Effector CD8-positive, alpha-beta T cell (primary cell): ENCODE measurements around the gene MAEA.
A peak's percentile ranks its signal among the peaks of the same experiment; 100 is the strongest.

ENCODE experiments used
- DNase-seq: peaks from one replicate; lab custom pipeline; 2025; lab: John Stamatoyannopoulos, UW

Gene MAEA

DNA sequence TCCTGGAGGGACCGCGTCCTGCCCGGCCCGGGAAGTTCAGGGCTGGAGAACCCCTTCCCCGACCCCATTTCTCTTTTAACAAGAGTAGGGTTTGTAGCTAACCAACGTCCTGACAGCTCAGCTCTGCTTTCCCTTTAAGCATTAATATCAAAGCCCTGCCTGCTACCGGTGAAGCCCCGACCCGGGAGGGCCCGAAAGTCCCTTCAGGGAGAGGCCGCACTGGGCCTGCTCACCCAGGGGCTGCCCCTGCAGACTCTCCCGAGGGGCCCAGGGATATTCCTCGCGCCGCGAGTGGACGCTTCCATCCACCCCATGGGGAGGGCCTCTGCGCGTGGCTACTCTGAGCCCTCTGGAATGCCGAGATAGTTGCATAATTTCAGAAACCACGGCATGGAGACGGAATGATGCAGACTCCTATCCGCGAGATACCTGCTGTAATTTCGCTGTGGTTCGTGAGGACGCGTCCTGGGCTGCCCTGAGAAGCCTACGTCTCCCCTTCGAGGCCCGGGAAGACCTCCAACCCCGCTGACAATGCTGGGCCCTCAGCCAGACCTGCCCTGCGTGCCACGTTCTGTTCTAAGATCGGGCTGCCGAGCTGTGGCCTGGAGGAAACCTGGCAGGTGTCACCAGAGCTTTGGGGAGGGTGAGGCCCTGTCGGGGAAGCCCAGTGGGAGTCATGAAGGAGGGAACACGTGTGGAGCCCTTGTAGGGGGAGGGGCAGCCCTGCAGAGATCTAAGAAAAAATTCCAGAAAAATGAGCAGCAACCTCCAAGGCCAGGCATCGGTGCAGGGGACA, 39.8 kb upstream of the MAEA start:
- peak; percentile 52 for DNase-seq

DNA sequence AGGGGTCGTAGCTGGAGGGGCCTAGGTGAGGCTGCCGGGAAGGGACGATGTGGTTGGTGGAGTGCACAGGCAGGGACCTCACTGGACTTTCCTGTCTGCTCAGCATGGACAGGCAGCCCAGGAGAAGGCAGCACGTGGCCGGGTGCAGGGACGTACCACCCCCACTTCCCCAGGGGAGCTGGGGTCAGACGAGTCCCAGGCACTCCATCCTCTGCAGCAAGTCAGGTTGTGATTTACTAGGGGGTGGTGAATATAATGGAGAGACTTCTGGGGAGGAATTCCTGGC, 39.2 kb upstream of the MAEA start:
- DNase-seq: no peak

DNA sequence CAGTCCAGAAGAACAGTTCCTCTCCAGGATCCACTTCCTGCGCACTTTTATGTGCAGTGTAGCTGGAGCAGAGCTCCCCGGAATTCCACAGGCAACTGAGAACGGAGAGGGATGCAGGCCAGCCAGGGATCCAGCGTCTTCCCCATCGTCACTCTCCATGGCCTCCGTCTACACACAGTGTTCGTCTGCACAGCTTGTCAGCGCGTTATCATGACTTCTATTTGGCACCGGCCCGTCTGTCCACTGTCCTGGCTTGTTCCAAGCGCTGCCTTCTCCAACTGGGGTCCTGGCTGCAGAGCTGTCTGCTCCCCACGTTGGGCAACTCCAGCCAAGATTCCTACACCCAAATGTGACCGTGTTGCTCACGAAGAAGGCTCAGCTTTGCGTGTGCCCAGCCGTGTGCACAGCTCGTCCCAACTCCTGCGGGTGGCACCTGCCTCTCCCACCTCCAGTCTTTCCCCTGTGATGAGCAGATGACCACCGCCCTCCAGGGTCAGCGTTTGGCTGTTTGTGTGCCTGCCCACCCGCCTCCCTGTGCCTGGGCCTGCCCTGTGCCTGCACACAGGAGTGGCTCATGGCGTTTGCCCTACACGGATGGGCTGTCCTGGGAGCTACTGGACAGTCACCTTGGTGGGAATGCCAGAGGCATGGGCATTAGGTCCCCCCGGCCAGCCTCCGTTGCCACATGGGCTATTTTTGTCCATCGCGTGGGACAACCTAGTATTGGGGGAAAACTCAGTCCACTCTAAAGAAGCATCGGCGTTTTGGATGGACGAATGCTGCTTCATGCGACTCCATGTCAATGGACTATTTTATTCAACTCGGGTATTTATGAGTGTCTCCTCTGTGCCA, 38.5 kb upstream of the MAEA start:
- no peak for DNase-seq

DNA sequence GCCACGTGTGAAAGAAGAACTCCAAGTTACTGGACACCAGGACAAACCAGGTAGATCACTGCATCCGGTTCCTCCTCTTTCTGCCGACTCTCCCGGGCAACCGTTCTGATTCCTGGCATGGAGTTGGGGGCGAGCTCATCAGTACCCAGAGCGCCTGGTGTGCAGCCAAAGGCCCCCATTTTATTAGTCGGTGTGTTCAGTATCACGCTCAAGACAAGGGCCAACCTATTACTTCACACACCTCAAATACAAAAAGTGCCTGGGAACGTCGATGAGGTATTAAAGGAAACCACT, 38.0 kb upstream of the MAEA start:
- DNase-seq: no peak

DNA sequence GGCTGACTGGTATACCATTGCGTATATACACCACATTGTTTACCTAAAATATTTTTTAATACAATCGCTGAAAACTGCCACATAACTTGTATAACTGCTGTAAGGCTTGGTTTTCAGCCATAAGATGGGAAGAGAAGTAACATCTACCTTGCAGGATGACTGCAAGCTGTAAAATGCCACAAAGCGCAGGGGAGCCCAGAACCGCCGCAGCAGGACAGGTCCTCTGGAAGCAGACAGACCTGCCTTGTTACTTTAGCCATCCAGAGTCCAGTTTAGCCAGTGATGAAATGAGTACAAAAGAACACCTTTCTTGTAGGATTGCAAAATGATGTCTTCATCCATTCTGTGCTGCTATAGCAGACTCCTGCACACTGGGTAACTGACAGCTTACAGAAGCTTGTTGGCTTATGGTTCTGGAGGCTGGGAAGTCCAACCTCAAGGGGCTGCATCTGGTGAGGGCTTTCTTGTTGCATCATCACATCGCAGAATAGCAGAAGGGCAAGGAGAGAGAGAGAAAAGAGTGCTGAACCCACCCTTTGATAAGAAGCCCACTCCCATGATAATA, 36.7 kb upstream of the MAEA start:
- no peak for DNase-seq

DNA sequence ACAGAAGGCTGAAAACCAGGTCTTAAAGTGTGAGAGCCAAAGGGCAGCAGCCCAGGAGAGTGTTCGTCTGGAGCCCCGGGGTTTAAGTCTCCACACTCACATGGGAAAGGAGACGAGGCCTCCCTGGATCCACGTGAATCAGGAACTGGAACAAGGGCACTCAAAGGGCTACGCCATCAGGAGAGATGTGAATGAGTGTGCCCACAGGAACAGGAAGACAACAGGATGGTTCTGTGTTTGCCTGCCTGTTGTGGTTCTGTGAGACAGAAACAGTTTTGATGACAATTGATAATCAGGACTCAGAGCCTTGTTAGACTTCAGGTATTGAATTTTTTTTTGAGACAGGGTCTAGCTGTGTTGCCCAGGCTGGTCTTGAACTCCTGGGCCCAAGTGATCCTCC, 35.9 kb upstream of the MAEA start:
- no peak for DNase-seq

DNA sequence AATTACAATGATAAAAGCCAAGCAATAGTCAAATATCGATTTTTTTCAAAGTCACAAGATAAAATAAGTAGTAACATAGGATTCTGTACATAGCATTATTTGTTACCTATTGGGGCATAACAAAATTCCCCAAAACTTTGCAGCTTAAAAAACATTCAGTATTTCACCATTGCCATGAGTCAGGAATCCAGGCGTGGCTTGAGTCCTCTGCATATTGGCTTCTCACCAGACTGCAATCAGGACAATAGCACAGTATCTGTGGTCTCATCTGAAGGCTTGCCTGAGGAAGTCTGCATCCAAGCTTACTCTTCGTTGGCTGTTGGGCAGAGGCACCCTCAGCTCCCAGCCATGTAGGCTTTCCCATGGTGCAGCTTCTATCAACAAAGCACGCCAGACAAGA, 34.5 kb upstream of the MAEA start:
- DNase-seq: no peak

DNA sequence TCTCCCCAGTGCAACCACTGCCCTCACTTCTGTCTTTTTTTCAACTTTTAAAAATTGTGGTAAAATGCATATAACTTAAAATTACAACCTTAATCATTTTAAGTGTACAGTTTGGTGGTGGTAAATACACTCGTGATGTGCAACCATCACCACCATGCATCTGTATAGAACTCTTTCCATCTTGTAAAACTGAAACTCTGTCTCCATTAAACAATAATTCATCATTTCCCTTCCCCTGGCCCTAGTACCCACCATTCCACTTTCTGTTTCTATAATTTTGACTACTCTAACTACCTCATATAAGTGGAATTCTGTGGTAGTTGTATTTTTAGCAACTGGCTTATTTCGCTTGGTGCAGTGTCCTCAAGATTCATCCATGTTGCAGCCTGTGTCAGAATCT, 34.0 kb upstream of the MAEA start:
- DNase-seq: no peak

DNA sequence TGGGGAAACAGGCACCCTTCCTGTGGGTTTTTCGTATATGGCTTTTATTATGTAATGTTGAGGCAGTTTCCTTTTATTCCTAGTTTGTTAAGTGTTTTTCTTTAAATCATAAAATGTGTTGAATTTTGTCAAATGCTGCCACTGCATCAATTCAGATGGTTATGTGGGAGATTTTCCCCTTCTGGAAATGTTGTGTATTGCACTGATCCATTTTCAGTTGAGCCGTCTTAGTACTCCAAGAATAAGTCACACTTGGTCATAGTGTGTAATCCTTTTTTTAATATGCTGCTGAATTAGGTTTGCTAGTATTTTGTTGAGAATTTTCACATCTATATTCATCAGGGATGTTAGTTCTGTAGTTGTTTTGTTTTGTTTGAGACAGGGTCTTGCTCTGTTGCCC, 31.2 kb upstream of the MAEA start:
- no peak for DNase-seq

DNA sequence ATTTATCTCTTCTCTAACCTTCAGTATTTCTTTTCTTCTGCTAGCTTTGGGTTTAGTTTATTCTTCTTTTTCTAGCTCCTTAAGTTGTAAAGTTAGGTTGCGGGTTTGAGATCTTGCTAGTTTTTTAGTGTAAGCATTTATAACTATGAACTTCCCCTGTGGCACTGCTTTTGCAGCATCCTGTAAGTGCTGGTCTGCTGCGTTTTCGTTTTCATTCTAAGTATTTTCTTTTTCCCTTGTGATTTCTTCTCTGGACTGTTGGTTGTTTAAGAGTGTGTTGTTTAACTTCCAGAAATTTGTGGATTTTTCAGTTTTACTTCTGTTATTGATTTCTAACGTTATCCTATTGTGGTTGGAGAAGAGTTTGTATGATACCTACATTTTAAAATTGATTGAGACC, 29.7 kb upstream of the MAEA start:
- DNase-seq: no peak

DNA sequence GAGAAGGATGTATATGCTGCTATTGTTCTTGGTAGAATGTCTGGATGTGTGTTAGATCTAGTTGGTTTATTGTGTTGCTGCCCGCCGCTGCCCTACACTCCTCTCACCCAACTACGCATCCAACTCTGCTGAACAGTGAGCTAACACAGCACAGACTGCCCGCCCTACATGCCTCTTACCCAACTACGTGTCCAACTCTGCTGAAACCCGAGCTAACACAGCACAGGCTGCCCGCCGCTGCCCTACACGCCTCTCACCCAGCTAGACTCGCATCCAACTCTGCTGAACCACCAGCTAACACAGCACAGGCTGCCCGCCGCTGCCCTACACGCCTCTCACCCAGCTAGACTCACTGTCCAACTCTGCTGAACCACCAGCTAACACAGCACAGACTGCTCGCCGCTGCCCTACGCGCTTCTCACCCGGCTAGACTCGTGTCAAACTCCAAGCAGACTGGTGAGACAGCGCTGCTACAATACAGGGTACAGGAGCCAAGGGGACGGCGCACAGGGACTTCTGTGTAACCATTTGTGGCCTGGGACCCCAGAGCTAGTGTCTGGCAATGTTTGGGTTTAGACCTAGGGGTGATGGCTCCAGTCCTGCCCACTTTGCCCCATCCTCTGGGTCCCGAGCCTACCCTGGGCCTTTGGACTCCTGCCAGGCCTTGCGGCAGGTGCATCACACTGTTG, 29.1 kb upstream of the MAEA start:
- DNase-seq: no peak

DNA sequence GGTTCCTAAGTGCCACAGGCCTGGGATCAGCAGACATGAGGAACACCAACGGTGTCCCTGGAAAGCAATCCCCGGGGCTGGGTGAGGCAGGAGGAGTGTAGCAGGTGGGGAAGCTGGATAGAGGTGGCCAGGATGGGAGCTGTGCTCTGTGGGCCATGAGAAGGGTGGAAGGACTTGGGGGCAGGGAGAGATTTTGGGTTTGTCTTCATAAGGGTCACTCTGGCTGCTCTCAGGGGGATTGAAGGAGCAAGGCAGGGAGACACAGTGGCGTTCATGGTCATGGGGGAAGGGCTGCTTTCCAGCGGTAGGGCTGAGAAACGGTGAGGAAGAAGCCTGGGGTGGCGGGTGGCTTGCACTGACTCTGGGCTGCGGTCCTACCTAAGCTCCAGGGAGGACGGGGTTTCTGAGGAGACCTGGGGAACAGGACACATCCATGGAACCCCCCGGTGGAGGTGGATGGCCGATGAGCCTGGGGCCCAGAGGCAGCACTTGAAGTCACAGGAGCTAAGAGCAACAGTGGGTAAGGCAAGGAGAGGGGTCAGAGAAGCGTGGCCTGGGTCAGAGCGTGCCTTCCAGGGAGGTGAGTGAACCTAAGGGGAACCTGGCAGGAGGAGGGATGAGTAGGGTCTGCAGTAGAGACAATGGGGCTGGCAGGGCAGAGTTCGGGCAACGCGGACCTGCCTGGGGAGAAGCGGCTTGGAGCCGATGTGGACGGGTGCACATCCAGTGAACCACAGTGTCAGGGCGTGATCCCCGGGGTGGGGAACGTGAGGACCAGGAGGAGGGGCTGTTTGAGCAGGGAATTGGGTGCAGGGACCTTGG, 28.4 kb upstream of the MAEA start:
- DNase-seq: no peak

DNA sequence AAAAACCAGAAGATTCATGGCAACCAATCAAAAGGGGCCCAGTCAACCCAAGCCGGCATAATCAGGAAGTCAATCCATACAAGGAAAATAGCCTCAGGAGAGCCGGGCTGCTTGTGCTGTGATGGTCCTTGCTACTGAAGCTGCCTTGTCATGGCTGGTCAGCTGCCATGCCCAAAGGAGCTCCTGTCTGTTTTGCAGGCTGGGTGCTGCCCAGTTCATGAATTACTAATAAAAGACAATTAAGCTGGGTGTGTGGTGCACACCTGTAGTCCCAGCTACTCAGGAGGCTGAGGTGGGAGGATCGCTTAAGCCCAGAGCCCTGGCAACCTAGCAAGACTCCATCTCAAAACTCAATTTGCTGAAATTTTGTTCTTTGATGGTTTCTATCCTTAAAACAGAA, 24.7 kb upstream of the MAEA start:
- DNase-seq: no peak

DNA sequence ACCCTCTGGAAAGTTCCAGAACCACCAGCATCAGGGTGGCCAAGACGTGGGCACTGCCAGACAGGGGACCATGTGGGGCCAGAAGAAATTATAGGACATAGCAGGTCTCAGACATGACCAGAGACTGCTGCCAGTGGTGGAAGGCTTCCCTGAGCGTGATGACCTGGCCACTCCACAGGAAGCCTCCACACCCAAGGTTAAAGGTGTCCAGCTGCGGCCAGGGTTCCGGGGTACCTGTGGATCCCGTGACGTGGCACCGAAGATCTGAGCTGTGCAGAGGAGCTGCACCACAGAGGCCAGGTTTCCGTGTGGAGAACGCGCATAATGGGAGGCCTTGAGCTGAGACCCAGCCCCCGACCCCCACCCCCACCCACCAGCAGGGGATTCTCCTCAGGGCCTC, 24.3 kb upstream of the MAEA start:
- DNase-seq: no peak

DNA sequence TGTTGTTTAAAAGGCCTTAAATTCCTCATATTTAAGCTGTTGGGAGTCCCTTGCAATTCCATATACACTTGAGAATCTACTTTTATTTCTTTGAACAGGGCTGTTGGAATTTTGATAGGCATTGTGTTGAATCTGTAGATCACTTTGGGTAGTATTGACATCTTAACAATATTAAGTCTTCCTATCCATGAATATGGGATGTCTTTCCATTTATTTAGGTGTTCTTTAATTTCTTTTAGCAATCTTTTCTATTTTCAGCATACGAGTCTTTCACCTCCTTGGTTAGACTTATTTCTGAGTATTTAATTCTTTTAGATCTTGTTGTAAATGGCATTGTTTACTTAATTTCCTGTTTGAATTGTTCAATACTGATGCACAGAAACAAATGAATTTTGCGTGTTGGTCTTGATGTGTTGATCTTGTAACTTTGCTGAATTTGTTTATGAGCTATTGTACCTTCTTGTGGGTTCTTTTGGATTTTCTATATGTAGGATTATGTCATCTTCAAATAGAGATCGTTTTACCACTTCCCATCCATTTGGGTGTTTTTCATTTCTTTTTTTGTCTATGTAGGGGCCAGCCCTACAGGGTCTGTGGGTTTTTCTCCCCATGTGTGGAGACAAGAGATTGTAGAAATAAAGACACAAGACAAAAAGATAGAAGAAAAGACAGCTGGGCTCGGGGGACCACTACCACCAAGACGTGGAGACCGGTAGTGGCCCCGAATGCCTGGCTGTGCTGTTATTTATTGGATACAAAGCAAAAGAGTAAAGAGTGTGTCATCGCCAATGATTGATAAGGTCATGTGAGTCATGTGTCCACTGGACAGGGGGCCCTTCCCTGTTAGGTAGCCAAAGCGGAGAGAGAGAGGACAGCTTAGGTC, 22.6 kb upstream of the MAEA start:
- no peak for DNase-seq

DNA sequence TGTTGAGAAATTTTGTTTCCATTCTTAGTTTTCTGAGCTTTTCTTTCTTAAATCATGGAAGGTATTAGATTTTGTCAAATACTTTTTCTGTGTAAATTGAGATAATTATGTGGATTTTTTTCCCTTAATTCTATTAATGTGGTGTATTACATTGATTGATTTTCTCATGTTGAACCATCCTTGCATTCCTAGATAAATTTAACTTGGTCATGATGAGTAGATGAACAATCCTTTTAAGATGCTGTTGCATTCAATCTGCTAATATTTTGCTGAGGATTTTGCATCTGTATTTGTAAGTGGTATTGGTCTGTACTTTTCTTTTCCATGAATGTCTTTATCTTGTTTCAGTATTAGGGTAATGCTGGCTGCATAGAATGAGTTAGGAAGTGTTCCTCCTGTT, 20.5 kb upstream of the MAEA start:
- DNase-seq: no peak

DNA sequence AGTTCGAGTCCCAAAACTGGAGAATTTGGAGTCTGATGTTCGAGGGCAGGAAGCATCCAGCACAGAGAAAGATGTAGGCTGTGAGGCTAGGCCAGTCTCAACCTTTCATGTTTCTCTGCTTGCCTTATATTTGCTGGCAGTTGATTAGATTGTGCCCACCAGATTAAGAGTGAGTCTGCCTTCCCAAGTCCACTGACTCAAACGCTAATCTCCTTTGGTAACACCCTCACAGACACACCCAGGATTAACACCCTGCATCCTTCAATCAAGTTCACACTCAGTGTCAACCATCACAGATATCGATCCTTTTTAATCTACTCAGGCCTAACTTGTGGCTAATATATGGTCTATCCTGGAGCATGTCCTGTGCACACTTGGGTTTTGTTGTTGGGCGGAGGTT, 18.0 kb upstream of the MAEA start:
- DNase-seq: no peak

DNA sequence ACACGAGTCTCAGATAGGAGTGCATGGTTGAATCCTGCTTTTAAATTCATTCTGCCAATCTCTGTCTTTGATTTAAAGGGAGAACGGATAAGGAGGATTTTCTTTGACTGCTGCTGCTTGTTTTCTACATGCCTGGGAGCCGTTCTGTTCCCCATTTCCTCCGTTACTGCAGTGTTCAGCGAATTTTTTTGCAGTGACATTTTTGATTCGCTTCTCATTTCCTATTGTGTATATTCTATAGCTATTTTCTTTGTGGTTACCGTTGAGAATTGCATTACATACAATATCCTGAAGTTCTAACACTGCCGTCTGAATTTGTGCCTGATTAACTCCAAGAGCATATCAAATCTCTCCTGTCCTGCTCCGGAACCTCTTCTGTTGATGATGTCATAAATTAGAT, 14.8 kb upstream of the MAEA start:
- no peak for DNase-seq

DNA sequence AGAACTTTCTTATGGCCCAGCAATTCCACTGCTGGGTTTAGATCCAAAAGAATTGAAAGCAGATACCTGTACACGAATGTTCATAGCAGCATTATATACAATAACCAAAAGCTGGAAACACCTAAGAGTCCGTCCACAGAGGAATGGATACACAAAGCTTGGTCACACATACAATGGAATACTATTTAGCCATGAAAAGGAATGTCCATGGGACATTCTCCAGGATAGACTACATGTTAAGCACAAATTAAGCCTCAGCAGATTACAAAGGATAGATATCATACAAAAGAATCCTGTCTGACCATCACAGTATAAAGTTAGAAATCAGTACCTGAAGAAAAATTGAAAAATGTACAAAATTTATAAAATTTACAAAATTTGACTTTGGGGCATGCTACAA, 12.7 kb upstream of the MAEA start:
- DNase-seq: no peak

DNA sequence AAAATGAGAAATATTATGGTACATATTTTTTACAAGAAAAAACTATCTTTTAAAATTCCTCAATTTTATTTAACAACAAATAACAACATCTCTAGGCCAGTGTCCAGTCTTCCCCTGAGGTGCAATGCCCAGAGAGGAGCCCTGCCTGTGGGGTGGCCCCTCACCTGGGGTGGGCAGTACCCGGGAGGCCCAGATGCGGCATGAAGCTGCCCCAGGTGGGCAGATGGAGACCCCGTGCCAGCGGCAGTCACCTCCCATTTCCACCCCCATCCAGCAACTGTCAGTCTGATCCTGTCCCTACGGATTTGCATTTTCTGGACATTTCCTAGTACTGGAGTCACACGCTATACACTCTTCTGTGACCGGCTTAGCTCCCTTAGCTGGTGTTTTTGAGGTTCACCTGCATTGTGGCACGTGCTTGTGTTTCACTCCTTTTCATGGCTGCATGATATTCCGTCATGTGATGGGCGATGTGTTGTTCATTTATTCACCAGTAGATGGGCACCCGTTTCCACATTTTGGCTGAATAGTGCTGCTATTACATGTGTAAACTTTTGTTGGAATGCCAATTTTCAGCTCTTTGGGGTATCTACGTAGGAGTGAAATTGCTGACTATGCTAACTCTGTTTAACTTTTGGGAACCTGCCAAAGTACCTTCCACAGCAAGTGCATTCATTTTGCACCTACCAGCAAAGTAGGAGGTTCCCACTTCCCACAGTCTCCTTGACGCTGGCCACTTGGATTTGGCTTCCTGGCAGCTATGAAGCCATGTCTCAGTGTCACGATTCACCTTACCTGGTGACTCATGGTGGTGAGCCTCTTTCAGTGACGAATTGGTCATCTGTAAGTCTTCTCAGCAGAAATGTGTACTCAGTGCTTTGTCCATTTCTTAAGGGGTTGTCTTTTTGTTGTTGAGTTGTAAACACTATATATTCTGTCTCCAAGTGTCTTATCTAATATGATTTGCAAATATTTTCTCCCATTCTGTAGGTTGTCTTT, 11.7 kb upstream of the MAEA start:
- DNase-seq: no peak
